ENCODE measurements around the gene CCNY.

The CCNY gene

DNA sequence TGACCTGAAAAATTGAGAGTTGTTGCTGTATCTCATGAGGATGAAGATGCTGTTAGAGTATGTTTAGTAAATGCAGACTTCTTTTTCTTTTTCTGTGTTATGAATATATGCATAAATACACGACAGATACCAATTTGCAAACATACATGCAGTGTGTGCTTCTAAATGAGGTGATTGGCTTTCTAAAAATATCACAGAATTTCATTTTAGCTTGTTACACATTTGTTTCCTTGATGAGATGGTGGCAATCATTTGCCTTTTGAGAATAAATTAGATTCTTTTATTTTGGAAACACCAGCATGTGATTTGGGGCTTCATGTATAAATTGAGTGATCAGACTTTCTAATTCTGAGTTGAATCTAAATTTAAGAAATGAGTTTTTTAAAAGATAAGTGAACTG lies 29.7 kb downstream of the CCNY start:
- no peak for TF ChIP-seq CTCF (conservative IDR thresholded peaks at IDR 0.05; ENCODE audit: low read depth, low read length)
- no peak for DNase-seq (ENCODE audit: low read depth)

DNA sequence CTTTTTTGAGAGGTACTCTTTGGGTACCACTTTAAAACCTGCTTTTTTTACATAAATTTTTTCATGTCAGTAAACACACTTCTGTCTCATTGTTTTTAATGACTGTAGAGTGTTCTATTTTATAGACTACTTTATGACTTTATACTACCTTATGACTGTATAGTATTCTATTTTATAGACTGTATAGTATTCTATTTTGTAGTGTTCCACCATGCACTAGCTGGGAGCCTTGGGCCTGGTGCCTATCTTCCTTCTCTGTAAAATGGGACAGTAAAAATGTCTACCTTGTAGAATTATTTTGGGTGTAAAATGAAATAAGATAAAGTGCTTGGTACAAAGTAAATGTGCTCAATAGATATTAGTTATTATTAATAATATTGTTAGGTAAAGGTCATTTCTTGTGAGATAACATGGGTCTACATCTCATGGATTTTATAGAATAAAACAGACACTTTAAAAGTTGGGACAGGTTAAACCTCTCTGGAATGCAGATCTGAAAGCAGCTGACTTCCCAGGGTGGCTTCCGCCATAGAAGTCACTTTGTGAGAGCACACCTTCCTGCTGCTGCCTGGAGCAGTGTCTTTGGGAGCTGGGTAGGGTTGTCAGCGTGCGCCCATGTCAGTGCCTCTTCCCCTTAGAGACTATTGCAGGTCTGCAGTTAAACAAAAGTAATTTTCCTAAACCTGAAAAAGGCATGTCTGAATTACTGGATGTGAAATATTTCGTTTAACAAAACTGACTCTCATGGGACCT lies 31.0 kb downstream of the CCNY start:
- no peak overlapping the region for H3K4me3 ChIP-seq (ENCODE audit: low read depth, low read length)
- no peak for TF ChIP-seq CTCF (conservative IDR thresholded peaks at IDR 0.05; ENCODE audit: low read depth, low read length)

More for the DNA sequence above, 29.7 kb downstream of the CCNY start:
- H3K4me3 ChIP-seq (ENCODE audit: low read depth, low read length): no peak overlapping the region

DNA sequence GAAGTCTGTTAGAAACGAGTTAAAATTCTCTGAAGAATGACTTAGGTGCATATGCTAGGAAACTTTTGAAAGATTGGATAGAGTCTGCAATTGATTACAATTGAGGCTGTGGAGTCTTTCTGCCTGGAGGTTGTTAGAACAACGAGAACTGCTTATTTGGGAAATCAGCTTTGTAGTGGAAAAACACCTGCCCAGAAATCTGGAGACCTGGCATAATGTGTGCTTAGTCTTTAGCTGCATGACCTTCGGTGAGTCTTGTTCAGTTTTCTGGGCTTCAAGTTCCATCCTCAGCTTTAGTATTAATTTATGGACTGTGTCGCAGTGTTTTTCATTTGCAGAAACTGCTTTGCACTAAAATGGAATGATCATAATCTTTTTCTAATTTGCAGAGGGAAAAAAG lies 31.7 kb downstream of the CCNY start:
- no peak for TF ChIP-seq CTCF (conservative IDR thresholded peaks at IDR 0.05; ENCODE audit: low read depth, low read length)
- H3K4me3 ChIP-seq (ENCODE audit: low read depth, low read length): no peak overlapping the region
- no peak for DNase-seq (ENCODE audit: low read depth)

More for the DNA sequence above, 31.0 kb downstream of the CCNY start:
- DNase-seq (ENCODE audit: low read depth): no peak

DNA sequence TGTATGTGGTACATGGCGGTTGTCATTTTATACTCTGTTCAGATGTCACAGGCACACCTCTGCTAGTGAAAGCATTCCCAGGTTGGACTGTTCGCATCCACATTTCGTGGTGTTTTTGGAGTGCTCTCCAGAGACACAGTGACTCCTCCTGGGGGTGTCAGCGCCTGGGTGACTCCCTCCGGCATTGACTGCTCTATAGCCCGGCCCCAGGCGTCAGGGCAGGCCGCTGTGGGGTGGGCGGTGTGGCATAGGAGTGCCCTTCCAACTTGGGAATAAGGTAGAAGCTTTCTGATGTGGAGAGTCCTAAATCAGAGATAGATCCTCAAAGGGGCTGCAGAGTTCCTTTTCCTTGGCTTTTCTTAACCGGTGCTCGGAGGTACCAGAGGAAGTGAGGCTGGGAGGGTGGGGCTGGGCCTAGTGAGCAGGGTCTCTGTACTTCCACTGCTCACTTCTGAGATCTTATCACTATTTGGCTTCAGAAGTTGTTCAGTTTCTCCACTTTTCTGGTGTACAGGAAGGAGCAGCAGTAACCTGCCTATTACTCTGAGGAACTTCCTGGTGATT lies 32.3 kb downstream of the CCNY start:
- DNase-seq (ENCODE audit: low read depth): no peak
- H3K4me3 ChIP-seq (ENCODE audit: low read depth, low read length): no peak overlapping the region
- no peak for TF ChIP-seq CTCF (conservative IDR thresholded peaks at IDR 0.05; ENCODE audit: low read depth, low read length)

DNA sequence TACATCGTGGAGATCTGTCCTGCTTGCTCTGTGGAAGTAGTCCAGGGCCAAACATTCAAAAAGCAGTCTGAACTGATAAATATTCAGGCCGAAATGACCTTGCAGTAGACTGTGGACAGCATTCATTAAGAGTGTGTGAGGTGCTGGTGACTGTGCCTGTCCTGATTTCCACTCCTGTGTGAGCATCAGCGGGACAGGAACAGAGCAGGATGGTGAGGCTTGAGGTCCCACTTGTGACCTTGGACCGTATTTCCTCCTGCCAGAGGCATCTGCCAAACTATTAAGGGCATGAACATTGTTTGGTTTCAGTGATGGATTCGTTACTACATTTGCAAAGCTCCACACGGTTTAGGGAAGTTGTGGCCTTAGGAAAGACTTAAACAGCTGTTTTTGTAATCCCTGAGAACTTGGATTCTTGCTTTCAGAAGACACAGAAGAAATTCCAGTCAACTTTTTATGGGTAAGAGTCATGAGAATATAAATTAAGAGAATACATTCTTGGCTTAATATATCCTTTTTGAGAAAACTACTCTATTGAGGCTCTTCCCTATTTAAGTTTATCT lies 32.8 kb downstream of the CCNY start:
- no peak for TF ChIP-seq CTCF (conservative IDR thresholded peaks at IDR 0.05; ENCODE audit: low read depth, low read length)
- no peak for DNase-seq (ENCODE audit: low read depth)
- no peak overlapping the region for H3K4me3 ChIP-seq (ENCODE audit: low read depth, low read length)

- H3K4me3 ChIP-seq (ENCODE audit: low read depth, low read length): no peak overlapping the region
- no peak for TF ChIP-seq CTCF (conservative IDR thresholded peaks at IDR 0.05; ENCODE audit: low read depth, low read length)
- no peak for DNase-seq (ENCODE audit: low read depth)
Observed at GRCh38 chr10:35371731-35372130, 35.4 kb downstream of the CCNY start.

Data from choroid plexus epithelial cell (primary cell).